Hematopoietic multipotent progenitor cell treated with erythropoietin and hydrocortisone succinate and interleukin-3 and kit ligand, for 8 days (in vitro differentiated cells): ENCODE measurements around the gene TM2D1.
"Not testable (repeated sequence)": the region's sequence is repeated elsewhere in the genome, so short reads cannot be mapped to it uniquely, and the experiment has no call there.

Source experiments
- DNase-seq: peaks from one replicate; pipeline ENCODE4 v3.0.0-alpha.2; 2015

TM2D1 gene

GRCh38 chr1:61724813-61725694 lies at the start of gene TM2D1:
TSS of gene TM2D1 (minus strand) at chr1:61725141. CDS start at chr1:61725120, 21 bp downstream.
- peak; percentile 93 for DNase-seq

- no peak for DNase-seq
Measured at GRCh38 chr1:61770131-61770530, 45.2 kb upstream of the TM2D1 start.

- DNase-seq, result no peak
Measured at GRCh38 chr1:61757950-61758349, 33.0 kb upstream of the TM2D1 start.

- no peak for DNase-seq
Measured at GRCh38 chr1:61756773-61757172, 31.8 kb upstream of the TM2D1 start.

- DNase-seq, result no peak
Measured at GRCh38 chr1:61754545-61754944, 29.6 kb upstream of the TM2D1 start.

GRCh38 chr1:61753998-61754508 lies 29.1 kb upstream of the TM2D1 start:
- DNase-seq, result no peak

GRCh38 chr1:61752921-61753389 lies 28.0 kb upstream of the TM2D1 start:
- no peak for DNase-seq

- DNase-seq, result no peak
Measured at GRCh38 chr1:61749574-61749973, 24.6 kb upstream of the TM2D1 start.

GRCh38 chr1:61748566-61748965 lies 23.6 kb upstream of the TM2D1 start:
- DNase-seq, result no peak

GRCh38 chr1:61746813-61747212 lies 21.9 kb upstream of the TM2D1 start:
- no peak for DNase-seq

GRCh38 chr1:61743716-61744580 lies 19.0 kb upstream of the TM2D1 start:
- no peak for DNase-seq

GRCh38 chr1:61743431-61743705 lies 18.4 kb upstream of the TM2D1 start:
- DNase-seq, result no peak

- no peak for DNase-seq
Measured at GRCh38 chr1:61742620-61743430, 17.9 kb upstream of the TM2D1 start.

GRCh38 chr1:61741711-61742619 lies 17.0 kb upstream of the TM2D1 start, which contains the start of gene PATJ:
TSS of gene PATJ (plus strand) at chr1:61742480. CDS start at chr1:61762893, 20,413 bp downstream.
- no peak for DNase-seq

GRCh38 chr1:61740751-61741700 lies 16.1 kb upstream of the TM2D1 start:
- DNase-seq, result no peak

GRCh38 chr1:61732726-61733125 lies 7.8 kb upstream of the TM2D1 start:
- no peak for DNase-seq

GRCh38 chr1:61730679-61731078 lies 5.7 kb upstream of the TM2D1 start:
- DNase-seq, result not testable (repeated sequence)

- no peak for DNase-seq
Measured at GRCh38 chr1:61727544-61727943, 2.6 kb upstream of the TM2D1 start.

- peak; percentile 33 for DNase-seq
Measured at GRCh38 chr1:61724506-61724812, 482 bp downstream of the TM2D1 start.

- not testable (repeated sequence) for DNase-seq
Measured at GRCh38 chr1:61718996-61719663, 5.8 kb downstream of the TM2D1 start.
